Esophagus muscularis mucosa (tissue), 4 donors: ENCODE data around the gene SLC26A4. TPM values are rescaled to one million over a fixed set of nuclear protein-coding genes. Genes with fewer than 3 reads are reported as not detected.

ENCODE experiments used
- DNase-seq: peaks from one replicate; pipeline ENCODE4 v3.0.0-alpha.2; 2017; ENCODE audit errors: extremely low spot score
- H3K27ac ChIP-seq, 4 donors: fragments of 200-600 bp; sonication (generic); replicated peaks in 1 of 4; 1 replicate in 3 of 4; 2 replicates in 1 of 4; pipeline ENCODE4 v1.5.1; 2016 to 2019; ENCODE audit warnings: mild to moderate bottlenecking in 1 of 4
- H3K27me3 ChIP-seq, 4 donors: fragments of 200-600 bp; sonication (generic); one replicate each; pipeline versions ENCODE4 v1.5.1 to v1.6.0; 2016 to 2019
- H3K36me3 ChIP-seq, 4 donors: fragments of 200-600 bp; sonication (generic); one replicate each; pipeline ENCODE4 v1.5.1; 2016 to 2019
- H3K4me1 ChIP-seq, 4 donors: fragments of 200-600 bp; sonication (generic); one replicate each; pipeline ENCODE4 v1.5.1; 2016 to 2019
- H3K4me3 ChIP-seq, 4 donors: fragments of 200-600 bp; sonication (generic); 1 replicate in 2 of 4; 2 replicates in 2 of 4; pipeline ENCODE4 v1.5.1; 2016 to 2019; ENCODE audit warnings: mild to moderate bottlenecking in 4 of 4, moderate library complexity in 1 of 4
- H3K9me3 ChIP-seq, 4 donors: fragments of 200-600 bp; sonication (generic); 1 replicate in 3 of 4; 2 replicates in 1 of 4; pipeline ENCODE4 v1.5.1; 2016 to 2019
- EP300 ChIP-seq: sonication (generic); formaldehyde crosslinking; IDR thresholded peaks from one replicate; pipeline ENCODE4 v1.6.1; 2017; ENCODE audit warnings: antibody characterized with exemption
- POLR2A ChIP-seq: fragments of 450-650 bp; IDR thresholded peaks from one replicate; pipeline ENCODE4 v1.6.1; 2017; ENCODE audit warnings: antibody characterized with exemption, moderate library complexity, mild to moderate bottlenecking, low read depth
- POLR2AphosphoS5 ChIP-seq, 2 donors: sonication (generic); formaldehyde crosslinking; IDR thresholded peaks; one replicate each; pipeline ENCODE4 v1.6.1; 2017; ENCODE audit warnings: antibody characterized with exemption in 2 of 2
- WGBS: methylation state at CpG from one replicate; pipeline ENCODE4 v1.1.5; 2018; 5-methylcytosine and 5-hydroxymethylcytosine counted together
- intact Hi-C: fragments of 100-400 bp; cut with DNase I; formaldehyde crosslinking; loops from one replicate; pipeline ENCODE4 v1.15.1; 2023
- total RNA-seq, 4 donors: library from RNA; depleted of rRNA; stranded (reverse); fragments of >200 nt; gene quantifications; one replicate each; pipeline versions ENCODE4 v1.1.0 to v1.2.1, GENCODE V29; 2016
- TF ChIP-seq, protein P1 (sequence below), 3 experiments: fragments of 200-600 bp in 2 of 3; fragments of 450-650 bp in 1 of 3; sonication (generic) in 2 of 3; IDR thresholded peaks; one replicate each; pipeline ENCODE4 v1.5.1; 2017 to 2019; ENCODE audit warnings: antibody characterized with exemption in 3 of 3, mild to moderate bottlenecking in 2 of 3, moderate library complexity in 1 of 3

SLC26A4 gene
- total RNA-seq, 4 donors from 2014 or later, result 0.17 to 1.2 (median 0.46) TPM

- Histone ChIP-seq H3K27me3 (no peaks in the 10 kb centered on the region), H3K9me3 (no peaks in the 10 kb centered on the region), H3K4me3 (peak overlapping the region; percentile 80 to 94 (median 88)), H3K36me3 (peaks cover 0 to 6% (median 5%) of the 10 kb centered on the region in 4 donors), H3K4me1 (peaks cover 27 to 54% (median 52%) of the 10 kb centered on the region in 4 donors), H3K27ac (peak overlapping the region; percentile 93 to 96 (median 95))
- TF ChIP-seq, protein P1, sequence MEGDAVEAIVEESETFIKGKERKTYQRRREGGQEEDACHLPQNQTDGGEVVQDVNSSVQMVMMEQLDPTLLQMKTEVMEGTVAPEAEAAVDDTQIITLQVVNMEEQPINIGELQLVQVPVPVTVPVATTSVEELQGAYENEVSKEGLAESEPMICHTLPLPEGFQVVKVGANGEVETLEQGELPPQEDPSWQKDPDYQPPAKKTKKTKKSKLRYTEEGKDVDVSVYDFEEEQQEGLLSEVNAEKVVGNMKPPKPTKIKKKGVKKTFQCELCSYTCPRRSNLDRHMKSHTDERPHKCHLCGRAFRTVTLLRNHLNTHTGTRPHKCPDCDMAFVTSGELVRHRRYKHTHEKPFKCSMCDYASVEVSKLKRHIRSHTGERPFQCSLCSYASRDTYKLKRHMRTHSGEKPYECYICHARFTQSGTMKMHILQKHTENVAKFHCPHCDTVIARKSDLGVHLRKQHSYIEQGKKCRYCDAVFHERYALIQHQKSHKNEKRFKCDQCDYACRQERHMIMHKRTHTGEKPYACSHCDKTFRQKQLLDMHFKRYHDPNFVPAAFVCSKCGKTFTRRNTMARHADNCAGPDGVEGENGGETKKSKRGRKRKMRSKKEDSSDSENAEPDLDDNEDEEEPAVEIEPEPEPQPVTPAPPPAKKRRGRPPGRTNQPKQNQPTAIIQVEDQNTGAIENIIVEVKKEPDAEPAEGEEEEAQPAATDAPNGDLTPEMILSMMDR (IDR thresholded peaks at IDR 0.05), result no peak
- TF ChIP-seq POLR2AphosphoS5 (IDR thresholded peaks at IDR 0.05) (no peak), POLR2A (no peak), EP300 (no peak)
- DNase-seq, result no peak
- intact Hi-C loops, result loop anchor here (5.0 to 10.0 kb wide), 3 partner anchors 73 to 282 kb away; no protein-coding TSS in a partner anchor
- 2% methylated on average over 11 of the region's 22 CpGs for WGBS
These were observed 83.7 kb downstream of the SLC26A4 start for GRCh38 chr7:107744345-107744750.

GRCh38 chr7:107746006-107746405, 85.4 kb downstream of the SLC26A4 start:
- Histone ChIP-seq H3K9me3 (no peaks in the 10 kb centered on the region), H3K27me3 (no peaks in the 10 kb centered on the region), H3K36me3 (peaks cover 15 to 23% (median 20%) of the 10 kb centered on the region in 4 donors), H3K4me1 (peaks cover 27 to 55% (median 53%) of the 10 kb centered on the region in 4 donors), H3K4me3 (peak overlapping the region; percentile 80 to 94 (median 88)), H3K27ac (peak overlapping the region in 3 of 4 donors; percentile 41 to 95 (median 95))
- TF ChIP-seq POLR2AphosphoS5 (IDR thresholded peaks at IDR 0.05) (no peak), EP300 (no peak), POLR2A (no peak)
- TF ChIP-seq, protein P1 (IDR thresholded peaks at IDR 0.05), result no peak
- no peak for DNase-seq
- WGBS, result 56% methylated on average over 3 of the region's 3 CpGs
- intact Hi-C loops, result loop anchor here (10.0 kb wide), 1 partner anchor 269 kb away; no protein-coding TSS in a partner anchor

GRCh38 chr7:107751113-107751512, 90.5 kb downstream of the SLC26A4 start:
- H3K27me3 ChIP-seq, result no peaks in the 10 kb centered on the region
- H3K36me3 ChIP-seq, result peaks cover 50 to 74% (median 61%) of the 10 kb centered on the region in 4 donors
- intact Hi-C loops, result no loop called here
- TF ChIP-seq, protein P1 (IDR thresholded peaks at IDR 0.05), result no peak
- TF ChIP-seq POLR2A, result no peak
- no peak for TF ChIP-seq EP300
- TF ChIP-seq POLR2AphosphoS5 (IDR thresholded peaks at IDR 0.05), result no peak
- WGBS, result 93% methylated on average over 7 of the region's 7 CpGs
- peaks cover 11 to 38% (median 33%) of the 10 kb centered on the region in 4 donors for H3K4me1 ChIP-seq
- H3K4me3 ChIP-seq, result no peak overlapping the region
- H3K9me3 ChIP-seq, result no peaks in the 10 kb centered on the region
- H3K27ac ChIP-seq, result no peak overlapping the region
- no peak for DNase-seq

- no peaks in the 10 kb centered on the region for H3K27me3 ChIP-seq
- TF ChIP-seq, protein P1 (IDR thresholded peaks at IDR 0.05), result peak in 1 of 3 experiments; percentile 11
- TF ChIP-seq EP300, result no peak
- no peak for TF ChIP-seq POLR2A
- no peak for TF ChIP-seq POLR2AphosphoS5 (IDR thresholded peaks at IDR 0.05)
- intact Hi-C loops, result no loop called here
- WGBS, result 93% methylated on average over 2 of the region's 2 CpGs
- peaks cover 68 to 100% (median 87%) of the 10 kb centered on the region in 4 donors for H3K36me3 ChIP-seq
- H3K4me3 ChIP-seq, result no peak overlapping the region
- no peak for DNase-seq
- no peaks in the 10 kb centered on the region for H3K9me3 ChIP-seq
- peaks cover 0 to 19% (median 4%) of the 10 kb centered on the region in 4 donors for H3K4me1 ChIP-seq
- peak overlapping the region in 3 of 4 donors; percentile 1 to 23 (median 12) for H3K27ac ChIP-seq
These were observed 94.0 kb downstream of the SLC26A4 start for GRCh38 chr7:107754642-107755041.
